ENCODE results near the gene ABHD16B. TPM values are rescaled to one million over a fixed set of nuclear protein-coding genes. Genes with fewer than 3 reads are reported as not detected.

Gene ABHD16B
- total and polyA plus RNA-seq, 10 of the 15 experiments (the other 5 are each of a cell fraction or from before 2014, with no cell fraction given), result 0.13 TPM; not detected in 9

DNA sequence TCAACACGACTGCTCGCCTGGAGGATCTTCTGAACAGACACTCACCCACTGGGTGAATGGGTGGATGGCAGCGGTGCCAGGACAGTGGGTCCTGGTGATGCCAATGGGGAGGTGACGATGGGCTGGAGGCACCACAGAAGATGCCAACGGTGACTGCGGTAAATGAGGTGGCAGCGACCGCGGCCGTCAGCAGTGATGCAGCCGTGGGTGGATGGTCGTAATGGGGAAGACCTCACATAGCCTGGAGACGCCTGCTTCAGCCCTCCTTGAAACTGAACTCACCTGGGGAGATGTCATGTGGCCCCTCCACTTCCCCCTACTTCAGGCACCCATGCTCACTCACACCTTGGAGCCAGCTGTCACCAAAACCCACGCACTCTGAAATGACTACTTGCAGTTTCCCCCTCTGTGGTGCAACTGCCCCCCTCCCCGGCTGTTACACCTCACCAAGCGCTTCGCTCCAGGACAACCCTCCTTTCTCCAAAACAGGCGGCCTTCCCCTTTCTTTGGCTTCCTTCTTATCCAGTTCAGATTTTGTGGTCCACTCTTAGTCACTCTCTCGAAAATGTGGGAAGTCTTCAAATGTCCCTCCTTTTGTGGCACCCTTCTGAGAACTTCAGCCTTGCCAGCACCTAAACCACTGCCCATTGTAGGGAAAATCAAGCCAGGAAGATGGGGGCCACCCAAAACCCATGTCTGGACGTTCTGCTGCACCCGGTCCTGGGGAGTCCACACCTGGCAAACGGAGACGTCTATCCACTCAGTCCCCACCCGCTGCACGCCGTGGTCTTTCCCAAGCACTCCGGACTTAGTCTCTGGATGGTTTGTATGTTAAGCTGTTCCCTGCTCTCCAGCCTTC is 10.4 kb upstream of the ABHD16B start (continued):
- TF ChIP-seq, protein P1, sequence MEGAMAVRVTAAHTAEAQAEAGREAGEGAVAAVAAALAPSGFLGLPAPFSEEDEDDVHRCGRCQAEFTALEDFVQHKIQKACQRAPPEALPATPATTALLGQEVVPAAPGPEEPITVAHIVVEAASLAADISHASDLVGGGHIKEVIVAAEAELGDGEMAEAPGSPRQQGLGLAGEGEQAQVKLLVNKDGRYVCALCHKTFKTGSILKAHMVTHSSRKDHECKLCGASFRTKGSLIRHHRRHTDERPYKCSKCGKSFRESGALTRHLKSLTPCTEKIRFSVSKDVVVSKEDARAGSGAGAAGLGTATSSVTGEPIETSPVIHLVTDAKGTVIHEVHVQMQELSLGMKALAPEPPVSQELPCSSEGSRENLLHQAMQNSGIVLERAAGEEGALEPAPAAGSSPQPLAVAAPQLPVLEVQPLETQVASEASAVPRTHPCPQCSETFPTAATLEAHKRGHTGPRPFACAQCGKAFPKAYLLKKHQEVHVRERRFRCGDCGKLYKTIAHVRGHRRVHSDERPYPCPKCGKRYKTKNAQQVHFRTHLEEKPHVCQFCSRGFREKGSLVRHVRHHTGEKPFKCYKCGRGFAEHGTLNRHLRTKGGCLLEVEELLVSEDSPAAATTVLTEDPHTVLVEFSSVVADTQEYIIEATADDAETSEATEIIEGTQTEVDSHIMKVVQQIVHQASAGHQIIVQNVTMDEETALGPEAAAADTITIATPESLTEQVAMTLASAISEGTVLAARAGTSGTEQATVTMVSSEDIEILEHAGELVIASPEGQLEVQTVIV (IDR thresholded peaks at IDR 0.05; ENCODE audit: borderline replicate concordance, partially characterized antibody), result peak; percentile 52
- TF ChIP-seq SREBF1 (IDR thresholded peaks at IDR 0.05; ENCODE audit: low read length) (no peak), MYC (IDR thresholded peaks at IDR 0.05; ENCODE audit: insufficient read depth, insufficient read length, insufficient replicate concordance, low read length, severe bottlenecking) (no peak), SIX5 (IDR thresholded peaks at IDR 0.05; ENCODE audit: low read depth, low read length, severe bottlenecking) (no peak), ZNF24 (IDR thresholded peaks at IDR 0.05) (0 out of 2 replicates have a peak, but pooled peaks have one; percentile 25), FOS (IDR thresholded peaks at IDR 0.05; ENCODE audit: borderline replicate concordance, extremely low read depth, insufficient read length) (no peak), MTA2 (IDR thresholded peaks at IDR 0.05; ENCODE audit: low read depth) (peak; percentile 96), FOXM1 (IDR thresholded peaks at IDR 0.05; ENCODE audit: low read depth, low read length) (peak; percentile 86), ZNF217 (IDR thresholded peaks at IDR 0.05) (peak; percentile 91), JUND (IDR thresholded peaks at IDR 0.05; ENCODE audit: low read depth, low read length) (peak; percentile 26; the same call in 1 of the 2 replicates)
- TF ChIP-seq, protein P2, sequence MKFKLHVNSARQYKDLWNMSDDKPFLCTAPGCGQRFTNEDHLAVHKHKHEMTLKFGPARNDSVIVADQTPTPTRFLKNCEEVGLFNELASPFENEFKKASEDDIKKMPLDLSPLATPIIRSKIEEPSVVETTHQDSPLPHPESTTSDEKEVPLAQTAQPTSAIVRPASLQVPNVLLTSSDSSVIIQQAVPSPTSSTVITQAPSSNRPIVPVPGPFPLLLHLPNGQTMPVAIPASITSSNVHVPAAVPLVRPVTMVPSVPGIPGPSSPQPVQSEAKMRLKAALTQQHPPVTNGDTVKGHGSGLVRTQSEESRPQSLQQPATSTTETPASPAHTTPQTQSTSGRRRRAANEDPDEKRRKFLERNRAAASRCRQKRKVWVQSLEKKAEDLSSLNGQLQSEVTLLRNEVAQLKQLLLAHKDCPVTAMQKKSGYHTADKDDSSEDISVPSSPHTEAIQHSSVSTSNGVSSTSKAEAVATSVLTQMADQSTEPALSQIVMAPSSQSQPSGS (IDR thresholded peaks at IDR 0.05; ENCODE audit: low read length), result peak; percentile 84; the same call in 1 of the 2 replicates
- TF ChIP-seq, protein P3, sequence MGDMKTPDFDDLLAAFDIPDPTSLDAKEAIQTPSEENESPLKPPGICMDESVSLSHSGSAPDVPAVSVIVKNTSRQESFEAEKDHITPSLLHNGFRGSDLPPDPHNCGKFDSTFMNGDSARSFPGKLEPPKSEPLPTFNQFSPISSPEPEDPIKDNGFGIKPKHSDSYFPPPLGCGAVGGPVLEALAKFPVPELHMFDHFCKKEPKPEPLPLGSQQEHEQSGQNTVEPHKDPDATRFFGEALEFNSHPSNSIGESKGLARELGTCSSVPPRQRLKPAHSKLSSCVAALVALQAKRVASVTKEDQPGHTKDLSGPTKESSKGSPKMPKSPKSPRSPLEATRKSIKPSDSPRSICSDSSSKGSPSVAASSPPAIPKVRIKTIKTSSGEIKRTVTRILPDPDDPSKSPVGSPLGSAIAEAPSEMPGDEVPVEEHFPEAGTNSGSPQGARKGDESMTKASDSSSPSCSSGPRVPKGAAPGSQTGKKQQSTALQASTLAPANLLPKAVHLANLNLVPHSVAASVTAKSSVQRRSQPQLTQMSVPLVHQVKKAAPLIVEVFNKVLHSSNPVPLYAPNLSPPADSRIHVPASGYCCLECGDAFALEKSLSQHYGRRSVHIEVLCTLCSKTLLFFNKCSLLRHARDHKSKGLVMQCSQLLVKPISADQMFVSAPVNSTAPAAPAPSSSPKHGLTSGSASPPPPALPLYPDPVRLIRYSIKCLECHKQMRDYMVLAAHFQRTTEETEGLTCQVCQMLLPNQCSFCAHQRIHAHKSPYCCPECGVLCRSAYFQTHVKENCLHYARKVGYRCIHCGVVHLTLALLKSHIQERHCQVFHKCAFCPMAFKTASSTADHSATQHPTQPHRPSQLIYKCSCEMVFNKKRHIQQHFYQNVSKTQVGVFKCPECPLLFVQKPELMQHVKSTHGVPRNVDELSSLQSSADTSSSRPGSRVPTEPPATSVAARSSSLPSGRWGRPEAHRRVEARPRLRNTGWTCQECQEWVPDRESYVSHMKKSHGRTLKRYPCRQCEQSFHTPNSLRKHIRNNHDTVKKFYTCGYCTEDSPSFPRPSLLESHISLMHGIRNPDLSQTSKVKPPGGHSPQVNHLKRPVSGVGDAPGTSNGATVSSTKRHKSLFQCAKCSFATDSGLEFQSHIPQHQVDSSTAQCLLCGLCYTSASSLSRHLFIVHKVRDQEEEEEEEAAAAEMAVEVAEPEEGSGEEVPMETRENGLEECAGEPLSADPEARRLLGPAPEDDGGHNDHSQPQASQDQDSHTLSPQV (IDR thresholded peaks at IDR 0.05), result peak; percentile 93
- TF ChIP-seq, protein P4, sequence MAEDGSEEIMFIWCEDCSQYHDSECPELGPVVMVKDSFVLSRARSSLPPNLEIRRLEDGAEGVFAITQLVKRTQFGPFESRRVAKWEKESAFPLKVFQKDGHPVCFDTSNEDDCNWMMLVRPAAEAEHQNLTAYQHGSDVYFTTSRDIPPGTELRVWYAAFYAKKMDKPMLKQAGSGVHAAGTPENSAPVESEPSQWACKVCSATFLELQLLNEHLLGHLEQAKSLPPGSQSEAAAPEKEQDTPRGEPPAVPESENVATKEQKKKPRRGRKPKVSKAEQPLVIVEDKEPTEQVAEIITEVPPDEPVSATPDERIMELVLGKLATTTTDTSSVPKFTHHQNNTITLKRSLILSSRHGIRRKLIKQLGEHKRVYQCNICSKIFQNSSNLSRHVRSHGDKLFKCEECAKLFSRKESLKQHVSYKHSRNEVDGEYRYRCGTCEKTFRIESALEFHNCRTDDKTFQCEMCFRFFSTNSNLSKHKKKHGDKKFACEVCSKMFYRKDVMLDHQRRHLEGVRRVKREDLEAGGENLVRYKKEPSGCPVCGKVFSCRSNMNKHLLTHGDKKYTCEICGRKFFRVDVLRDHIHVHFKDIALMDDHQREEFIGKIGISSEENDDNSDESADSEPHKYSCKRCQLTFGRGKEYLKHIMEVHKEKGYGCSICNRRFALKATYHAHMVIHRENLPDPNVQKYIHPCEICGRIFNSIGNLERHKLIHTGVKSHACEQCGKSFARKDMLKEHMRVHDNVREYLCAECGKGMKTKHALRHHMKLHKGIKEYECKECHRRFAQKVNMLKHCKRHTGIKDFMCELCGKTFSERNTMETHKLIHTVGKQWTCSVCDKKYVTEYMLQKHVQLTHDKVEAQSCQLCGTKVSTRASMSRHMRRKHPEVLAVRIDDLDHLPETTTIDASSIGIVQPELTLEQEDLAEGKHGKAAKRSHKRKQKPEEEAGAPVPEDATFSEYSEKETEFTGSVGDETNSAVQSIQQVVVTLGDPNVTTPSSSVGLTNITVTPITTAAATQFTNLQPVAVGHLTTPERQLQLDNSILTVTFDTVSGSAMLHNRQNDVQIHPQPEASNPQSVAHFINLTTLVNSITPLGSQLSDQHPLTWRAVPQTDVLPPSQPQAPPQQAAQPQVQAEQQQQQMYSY (CRISPR knock-in tag; IDR thresholded peaks at IDR 0.05), result no peak
- TF ChIP-seq, protein P5, sequence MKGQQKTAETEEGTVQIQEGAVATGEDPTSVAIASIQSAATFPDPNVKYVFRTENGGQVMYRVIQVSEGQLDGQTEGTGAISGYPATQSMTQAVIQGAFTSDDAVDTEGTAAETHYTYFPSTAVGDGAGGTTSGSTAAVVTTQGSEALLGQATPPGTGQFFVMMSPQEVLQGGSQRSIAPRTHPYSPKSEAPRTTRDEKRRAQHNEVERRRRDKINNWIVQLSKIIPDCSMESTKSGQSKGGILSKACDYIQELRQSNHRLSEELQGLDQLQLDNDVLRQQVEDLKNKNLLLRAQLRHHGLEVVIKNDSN (IDR thresholded peaks at IDR 0.05; ENCODE audit: borderline replicate concordance, extremely low read length, insufficient read depth, low read depth, low read length), result no peak
